HCT116 (cell line): ENCODE data around the gene SLC6A6. TPM values are rescaled to one million over a fixed set of nuclear protein-coding genes. Genes with fewer than 3 reads are reported as not detected.

Source experiments
- ATAC-seq: fragments of 200-7000 bp; cut with Tn5 transposase; 2 replicates; pipeline ENCODE4 v1.9.1; 2020; ENCODE audit warnings: mild to moderate bottlenecking, moderate library complexity
- BruUV-seq: library from RNA; stranded (reverse); fragments of 400-500 nt; replicated peaks from 2 replicates; lab custom pipeline; 2021; lab: Mats Ljungman, UMichigan
- CTCF ChIA-PET: fragments of 300-600 bp; sonication (Branson Sonifier 250); formaldehyde crosslinking; loops from one replicate; lab custom pipeline; 2021; ENCODE audit warnings: antibody characterized with exemption; lab: Charles Lee
- POLR2A ChIA-PET: fragments of 300-600, 350-600 bp; sonication (Branson Sonifier 250); formaldehyde crosslinking; loops from one replicate; lab custom pipeline; 2021; ENCODE audit warnings: antibody characterized with exemption; lab: Charles Lee
- RAD21 ChIA-PET, 2 experiments: fragments of 300-600 bp; sonication (Branson Sonifier 250); formaldehyde crosslinking; loops; one replicate each; lab custom pipeline; 2023; ENCODE audit warnings: low total read pairs in 2 of 2; ENCODE audit not compliant: uncharacterized antibody in 2 of 2, unreplicated experiment in 2 of 2, low non-redundant PET in 1 of 2; lab: Charles Lee
- DNase-seq: peaks from one replicate; pipeline ENCODE4 v3.0.0-alpha.2; 2010; ENCODE audit warnings: low read depth, low spot score
- H2AFZ ChIP-seq: fragments of 200-600 bp; shearing (Covaris generic), sonication (generic); 2 replicates; pipeline ENCODE4 v1.6.1; 2017; ENCODE audit warnings: low read depth, mixed run types, mixed read lengths, antibody characterized with exemption, low read length; ENCODE audit not compliant: poor library complexity, severe bottlenecking
- H3K27ac ChIP-seq: 2 replicates; pipeline ENCODE4 v1.5.1; 2012; ENCODE audit warnings: low read depth, low read length
- H3K27me3 ChIP-seq: fragments of 200-600 bp; sonication (generic); 2 replicates; pipeline ENCODE4 v1.6.1; 2016; ENCODE audit warnings: mixed run types, low read length, mixed read lengths; ENCODE audit not compliant: insufficient read depth
- H3K36me3 ChIP-seq, 2 experiments: fragments of 200-500 bp in 1 of 2; fragments of 200-600 bp in 1 of 2; sonication (Bioruptor generic) in 1 of 2; sonication (generic) in 1 of 2; 2 replicates each; pipeline versions ENCODE4 v1.5.1 to v1.6.1; 2014 to 2016; ENCODE audit warnings: low read length in 2 of 2, inconsistent platforms in 1 of 2, mixed read lengths in 1 of 2, mixed run types in 1 of 2; ENCODE audit not compliant: insufficient read depth in 2 of 2, control insufficient read depth in 1 of 2
- H3K4me1 ChIP-seq, 2 experiments: fragments of 200-600 bp in 1 of 2; sonication (generic) in 1 of 2; 2 replicates each; pipeline versions ENCODE4 v1.5.1 to v1.6.1; 2012 to 2017; ENCODE audit warnings: low read length in 2 of 2, inconsistent platforms in 1 of 2, mild to moderate bottlenecking in 1 of 2, mixed read lengths in 1 of 2, mixed run types in 1 of 2, moderate library complexity in 1 of 2; ENCODE audit not compliant: insufficient read depth in 2 of 2, control insufficient read depth in 1 of 2
- H3K4me2 ChIP-seq: fragments of 200-600 bp; sonication (generic); 2 replicates; pipeline ENCODE4 v1.6.1; 2017; ENCODE audit warnings: mixed run types, low read length, mixed read lengths
- H3K4me3 ChIP-seq, 2 experiments: fragments of 200-600 bp in 1 of 2; sonication (generic) in 1 of 2; replicated peaks in 1 of 2; 2 replicates each; pipeline ENCODE4 v1.5.1; 2011 to 2016; ENCODE audit warnings: low read length in 2 of 2, control low read depth in 1 of 2, low read depth in 1 of 2, mild to moderate bottlenecking in 1 of 2, mixed read lengths in 1 of 2, mixed run types in 1 of 2
- H3K79me2 ChIP-seq: fragments of 200-600 bp; sonication (generic); 2 replicates; pipeline ENCODE4 v1.6.1; 2017; ENCODE audit warnings: mild to moderate bottlenecking, mixed run types, low read length, moderate library complexity, mixed read lengths; ENCODE audit not compliant: insufficient read depth
- H3K9ac ChIP-seq: fragments of 200-600 bp; sonication (generic); 2 replicates; pipeline ENCODE4 v1.6.1; 2016; ENCODE audit warnings: low read length, mixed read lengths
- H3K9me2 ChIP-seq: fragments of 200-600 bp; sonication (generic), shearing (Covaris generic); 2 replicates; pipeline ENCODE4 v1.6.1; 2017; ENCODE audit warnings: mixed run types, mild to moderate bottlenecking, moderate library complexity; ENCODE audit not compliant: insufficient read depth
- H3K9me3 ChIP-seq, 2 experiments: fragments of 200-500 bp in 1 of 2; fragments of 200-600 bp in 1 of 2; sonication (Bioruptor generic) in 1 of 2; sonication (generic) in 1 of 2; 2 replicates each; pipeline ENCODE4 v1.6.1; 2014 to 2017; ENCODE audit warnings: low read length in 2 of 2, mixed read lengths in 2 of 2, inconsistent platforms in 1 of 2, low read depth in 1 of 2, mild to moderate bottlenecking in 1 of 2, mixed run types in 1 of 2, moderate library complexity in 1 of 2; ENCODE audit not compliant: control insufficient read depth in 1 of 2, insufficient read depth in 1 of 2
- H4K20me1 ChIP-seq: fragments of 200-600 bp; sonication (generic), shearing (Covaris generic); 2 replicates; pipeline ENCODE4 v1.6.1; 2017; ENCODE audit warnings: mixed run types, mild to moderate bottlenecking, moderate library complexity; ENCODE audit not compliant: insufficient read depth
- CBX3 ChIP-seq: IDR thresholded peaks from 2 replicates; pipeline ENCODE4 v1.6.1; 2012; ENCODE audit warnings: low read depth
- EGR1 ChIP-seq: IDR thresholded peaks from 2 replicates; pipeline ENCODE4 v1.6.1; 2012; ENCODE audit warnings: low read depth
- ELF1 ChIP-seq: IDR thresholded peaks from 2 replicates; pipeline ENCODE4 v1.6.1; 2012; ENCODE audit warnings: low read depth, borderline replicate concordance
- EZH2phosphoT487 ChIP-seq: fragments of 200-600 bp; IDR thresholded peaks from 2 replicates; pipeline ENCODE4 v1.6.1; 2018; ENCODE audit warnings: antibody characterized with exemption, borderline replicate concordance
- JUND ChIP-seq: IDR thresholded peaks from 2 replicates; pipeline ENCODE4 v1.6.1; 2012
- MAX ChIP-seq: IDR thresholded peaks from 2 replicates; pipeline ENCODE4 v1.6.1; 2012
- RAD21 ChIP-seq: IDR thresholded peaks from 2 replicates; pipeline ENCODE4 v1.6.1; 2012; ENCODE audit warnings: low read depth, mild to moderate bottlenecking
- SP1 ChIP-seq: IDR thresholded peaks from 2 replicates; pipeline ENCODE4 v1.6.1; 2012; ENCODE audit warnings: low read depth
- YY1 ChIP-seq: IDR thresholded peaks from 2 replicates; pipeline ENCODE4 v1.6.1; 2011; ENCODE audit warnings: low read length, low read depth, moderate library complexity, mild to moderate bottlenecking; ENCODE audit not compliant: insufficient replicate concordance; ENCODE audit errors: extremely low read depth
- ZBTB33 ChIP-seq: IDR thresholded peaks from 2 replicates; pipeline ENCODE4 v1.6.1; 2011; ENCODE audit warnings: mild to moderate bottlenecking, low read length, moderate library complexity; ENCODE audit not compliant: insufficient replicate concordance; ENCODE audit errors: extremely low read depth
- ZFX ChIP-seq: fragments of 450-650 bp; IDR thresholded peaks from 2 replicates; pipeline ENCODE4 v1.6.1; 2017
- intact Hi-C: fragments of 100-400 bp; cut with micrococcal nuclease; formaldehyde crosslinking; loops from 2 replicates; pipeline ENCODE4 v1.10.0; 2022
- total RNA-seq: library from RNA; stranded (reverse); gene quantifications from one replicate; pipeline ENCODE4 v1.2.1, GENCODE V29; 2021; ENCODE audit not compliant: unreplicated experiment

SLC6A6 gene
- total RNA-seq, 1 experiment from 2014 or later = 36.3 TPM

DNA sequence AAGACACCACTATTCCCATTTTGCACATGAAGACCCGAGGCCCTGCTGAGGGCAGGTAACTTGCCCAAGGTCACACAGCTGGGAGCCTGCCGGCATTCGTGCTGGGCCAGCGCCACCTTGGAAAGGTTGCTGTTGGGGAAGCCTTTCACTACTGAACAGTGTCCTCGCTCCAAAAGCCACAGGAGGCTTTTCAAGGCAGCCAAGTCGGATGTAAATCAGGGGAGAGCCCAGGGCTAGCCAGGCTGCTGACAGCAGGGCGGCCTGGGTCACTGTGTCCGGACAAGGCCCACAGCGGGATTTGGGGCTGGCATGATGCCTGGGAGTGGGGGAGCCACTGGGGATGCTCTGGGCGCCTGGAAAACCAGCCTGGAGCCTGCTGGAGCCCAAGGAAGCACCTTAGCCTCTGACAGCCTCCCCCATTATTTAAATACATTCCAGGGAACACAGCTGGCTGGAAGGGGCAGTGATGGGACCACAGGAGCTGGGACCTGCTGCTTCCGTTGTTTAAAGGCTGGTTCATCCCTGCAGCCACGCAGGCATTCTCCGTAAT, 10.5 kb downstream of the SLC6A6 start:
- ATAC-seq (no peak), DNase-seq (no peak)
- Histone ChIP-seq H3K36me3 (peaks cover under 1 to 22% of the 10 kb centered on the region in 2 experiments; a peak in 3 of 4 replicates), H3K79me2 (peaks cover 79% of the 10 kb centered on the region), H4K20me1 (peaks cover 3% of the 10 kb centered on the region; the same call in 1 of the 2 replicates), H3K4me1 (peaks cover 3 to 25% of the 10 kb centered on the region in 2 experiments; a peak in 3 of 4 replicates), H3K27me3 (no peaks in the 10 kb centered on the region), H3K4me3 (no peak overlapping the region), H3K9ac (no peak overlapping the region), H3K9me3 (no peaks in the 10 kb centered on the region), H2AFZ (no peak overlapping the region), H3K27ac (no peak overlapping the region), H3K9me2 (no peaks in the 10 kb centered on the region), H3K4me2 (no peak overlapping the region)
- ChIA-PET RAD21 (no interaction called here), CTCF (no interaction called here), POLR2A (no interaction called here)
- no peak for TF ChIP-seq ZFX
- no peak for TF ChIP-seq EGR1
- no peak for TF ChIP-seq RAD21
- TF ChIP-seq YY1 = no peak
- TF ChIP-seq ELF1 = no peak
- no peak for TF ChIP-seq JUND
- no peak for TF ChIP-seq SP1
- TF ChIP-seq EZH2phosphoT487 = no peak
- TF ChIP-seq MAX = no peak
- TF ChIP-seq CBX3 = no peak
- TF ChIP-seq ZBTB33 = no peak
- BruUV-seq = no TSS peak
- intact Hi-C loops = no loop called here
